AG10803 (cell line): ENCODE measurements around the gene SPOCK2.

Experiments
- DNase-seq: peaks from one replicate; pipeline ENCODE4 v3.0.0; 2010; ENCODE audit warnings: low read depth
- H3K4me3 ChIP-seq: 2 replicates; pipeline ENCODE4 v1.5.1; 2011; ENCODE audit warnings: mild to moderate bottlenecking, low read length, control low read depth
- TF ChIP-seq, protein P1 (sequence below): conservative IDR thresholded peaks from 2 replicates; pipeline ENCODE4 v1.5.1; 2011; ENCODE audit warnings: mild to moderate bottlenecking, low read length, control low read depth, inconsistent platforms

Gene SPOCK2

DNA sequence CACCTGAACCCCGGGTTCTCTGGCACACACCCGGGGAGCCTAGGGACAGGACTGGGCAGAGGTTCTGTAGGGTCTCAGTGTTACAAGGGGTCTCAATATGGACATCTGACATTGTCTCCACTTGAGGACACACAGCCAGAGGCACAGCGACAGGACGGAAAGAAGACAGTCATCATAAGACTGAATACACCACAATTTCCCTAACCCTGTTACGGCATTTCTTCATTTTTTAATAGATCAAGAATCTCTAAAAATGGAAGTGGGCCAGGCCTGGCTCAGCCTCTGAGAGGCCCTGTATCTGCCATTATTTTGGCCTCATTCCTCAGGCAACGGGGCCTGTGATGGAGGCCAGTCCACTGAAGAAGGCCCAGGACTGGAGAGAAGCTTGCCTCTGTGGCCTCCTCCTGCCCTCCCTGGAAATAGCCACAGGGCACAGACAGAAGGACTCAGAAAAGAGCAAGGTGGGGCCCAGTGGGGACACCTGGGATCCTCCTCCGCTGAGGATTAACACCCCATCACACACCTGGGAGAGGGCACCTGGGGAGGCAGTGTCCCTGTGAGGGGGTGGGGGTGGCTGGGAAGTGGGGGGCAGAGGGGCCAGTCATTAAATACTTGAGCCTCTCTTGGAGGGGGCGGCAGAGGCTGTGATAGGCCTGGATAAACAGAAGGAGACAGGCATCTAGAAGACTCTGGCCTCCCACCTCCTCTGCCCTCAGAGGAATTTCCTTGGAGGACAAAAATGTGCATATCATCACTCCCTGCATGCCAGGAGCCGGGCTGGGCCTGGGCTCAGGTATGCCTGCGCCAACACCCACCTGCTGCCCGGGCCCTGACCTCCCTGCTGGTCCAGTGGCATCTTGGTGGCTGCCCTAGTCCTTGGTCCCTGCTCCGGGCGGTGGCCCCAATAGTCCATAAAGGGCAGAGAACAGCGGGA is 8.0 kb downstream of the SPOCK2 start:
- H3K4me3 ChIP-seq = no peak overlapping the region
- no peak for DNase-seq
- TF ChIP-seq, protein P1, sequence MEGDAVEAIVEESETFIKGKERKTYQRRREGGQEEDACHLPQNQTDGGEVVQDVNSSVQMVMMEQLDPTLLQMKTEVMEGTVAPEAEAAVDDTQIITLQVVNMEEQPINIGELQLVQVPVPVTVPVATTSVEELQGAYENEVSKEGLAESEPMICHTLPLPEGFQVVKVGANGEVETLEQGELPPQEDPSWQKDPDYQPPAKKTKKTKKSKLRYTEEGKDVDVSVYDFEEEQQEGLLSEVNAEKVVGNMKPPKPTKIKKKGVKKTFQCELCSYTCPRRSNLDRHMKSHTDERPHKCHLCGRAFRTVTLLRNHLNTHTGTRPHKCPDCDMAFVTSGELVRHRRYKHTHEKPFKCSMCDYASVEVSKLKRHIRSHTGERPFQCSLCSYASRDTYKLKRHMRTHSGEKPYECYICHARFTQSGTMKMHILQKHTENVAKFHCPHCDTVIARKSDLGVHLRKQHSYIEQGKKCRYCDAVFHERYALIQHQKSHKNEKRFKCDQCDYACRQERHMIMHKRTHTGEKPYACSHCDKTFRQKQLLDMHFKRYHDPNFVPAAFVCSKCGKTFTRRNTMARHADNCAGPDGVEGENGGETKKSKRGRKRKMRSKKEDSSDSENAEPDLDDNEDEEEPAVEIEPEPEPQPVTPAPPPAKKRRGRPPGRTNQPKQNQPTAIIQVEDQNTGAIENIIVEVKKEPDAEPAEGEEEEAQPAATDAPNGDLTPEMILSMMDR = no peak

DNA sequence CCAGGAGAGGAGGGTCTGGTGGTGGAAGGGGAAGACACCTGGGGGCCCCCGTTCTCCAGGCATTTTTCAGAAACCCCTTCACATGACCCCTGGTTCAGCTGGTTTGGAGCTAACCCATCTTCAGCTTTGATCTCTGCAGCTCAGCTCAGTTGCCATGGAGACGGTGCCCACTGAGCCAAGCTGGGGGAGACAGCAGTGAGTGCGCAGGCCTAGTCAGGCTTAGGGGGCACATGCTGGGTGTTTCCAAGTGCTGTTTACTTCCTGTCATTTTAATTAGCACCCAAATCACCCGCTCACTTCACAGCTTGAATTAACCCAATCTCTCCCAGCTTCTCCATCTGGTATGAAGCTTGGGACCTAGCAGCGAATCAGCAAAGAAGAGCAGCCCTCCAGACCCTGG is 9.0 kb downstream of the SPOCK2 start:
- TF ChIP-seq, protein P1 = no peak
- no peak overlapping the region for H3K4me3 ChIP-seq
- no peak for DNase-seq

DNA sequence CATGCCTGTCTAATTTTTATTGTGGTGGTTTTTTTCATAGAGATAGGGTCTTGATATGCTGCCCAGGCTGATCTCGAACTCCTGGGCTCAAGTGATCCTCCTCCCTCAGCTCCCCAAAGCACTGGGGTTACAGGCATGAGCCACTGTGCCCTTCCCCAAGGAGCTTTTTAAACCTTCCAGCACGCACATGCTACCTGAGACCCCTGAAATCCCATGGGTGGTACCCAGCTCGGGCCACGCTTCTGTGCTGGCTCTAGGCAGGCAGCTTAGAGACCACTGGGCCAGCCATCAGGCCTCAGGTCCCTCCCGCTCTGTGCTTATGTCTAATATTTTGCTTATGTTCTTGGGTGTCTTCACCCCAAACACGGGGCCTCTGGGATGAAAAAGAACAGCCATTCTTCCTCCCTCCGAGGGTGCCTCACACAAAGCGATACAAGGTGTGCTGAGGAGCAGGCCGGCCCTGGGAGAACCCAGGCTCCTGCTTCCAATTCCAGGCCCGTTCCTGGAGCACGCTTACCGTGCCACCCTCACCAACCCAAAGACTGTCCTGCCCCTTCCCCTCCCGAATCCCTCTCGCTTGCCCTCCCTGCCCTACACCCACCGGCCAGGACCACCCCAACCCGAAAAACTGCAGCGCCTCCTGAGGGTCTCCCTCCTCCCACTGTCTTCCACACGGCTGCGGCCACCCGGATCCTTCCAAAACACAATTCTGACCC is 10.9 kb downstream of the SPOCK2 start:
- TF ChIP-seq, protein P1 = no peak
- H3K4me3 ChIP-seq = no peak overlapping the region
- DNase-seq = no peak

DNA sequence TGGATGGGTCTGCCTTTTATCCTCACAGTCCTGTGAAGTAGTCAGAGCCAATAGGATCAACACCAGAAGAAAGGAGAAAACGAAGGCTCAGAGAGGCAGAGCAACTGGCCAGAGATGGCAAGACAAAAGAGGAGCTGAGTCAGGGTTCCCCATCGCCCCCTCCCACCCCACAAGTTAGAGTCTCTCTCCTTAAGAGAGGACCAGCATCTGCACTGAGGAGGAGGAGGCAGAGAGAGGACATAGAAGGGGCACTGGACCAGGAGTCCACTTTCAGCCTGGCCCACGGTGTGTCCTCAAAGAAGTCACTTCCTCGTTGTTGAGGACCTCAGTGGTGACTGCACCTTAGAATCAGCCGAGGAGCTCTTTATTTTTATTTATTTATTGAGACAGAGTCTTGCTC is 11.6 kb downstream of the SPOCK2 start:
- no peak overlapping the region for H3K4me3 ChIP-seq
- TF ChIP-seq, protein P1 = no peak

DNA sequence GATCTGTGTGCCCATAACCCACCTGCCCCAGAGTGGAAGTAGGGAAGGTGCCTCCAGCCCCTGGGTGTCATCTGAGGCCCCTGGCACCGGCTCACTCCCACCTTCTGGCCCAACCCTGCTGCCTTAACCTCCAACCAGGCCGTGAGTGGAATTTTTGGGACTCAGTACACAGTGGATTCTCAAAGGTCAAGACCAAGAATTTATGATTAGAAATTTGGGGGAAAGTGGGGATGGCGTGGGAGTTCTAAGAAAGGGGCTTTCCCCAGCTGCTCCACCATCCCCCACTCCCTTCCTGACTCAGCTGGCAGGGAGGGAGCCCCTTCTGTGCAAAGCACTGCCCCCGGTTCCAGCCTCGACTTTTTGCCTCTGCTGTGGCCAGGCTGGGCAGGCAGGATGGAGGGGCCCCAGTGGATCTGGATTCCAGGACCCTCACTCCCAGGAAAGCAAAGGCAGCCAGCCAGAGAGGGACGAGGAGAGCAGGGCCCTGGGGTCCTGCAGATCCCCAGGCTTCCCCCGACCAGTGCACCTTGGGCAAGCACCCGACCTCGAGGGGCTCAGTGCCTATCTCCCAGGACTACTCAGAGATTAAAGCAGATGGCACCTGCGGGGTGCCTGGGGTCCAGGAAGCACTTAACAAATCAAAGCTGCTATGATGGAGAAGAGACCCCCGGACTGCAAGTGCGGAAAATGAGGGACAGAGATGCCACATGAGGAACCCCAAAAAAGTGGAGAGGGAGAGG is 12.8 kb downstream of the SPOCK2 start:
- TF ChIP-seq, protein P1 = no peak
- no peak for DNase-seq
- no peak overlapping the region for H3K4me3 ChIP-seq

More for the DNA sequence above, 11.6 kb downstream of the SPOCK2 start:
- no peak for DNase-seq

DNA sequence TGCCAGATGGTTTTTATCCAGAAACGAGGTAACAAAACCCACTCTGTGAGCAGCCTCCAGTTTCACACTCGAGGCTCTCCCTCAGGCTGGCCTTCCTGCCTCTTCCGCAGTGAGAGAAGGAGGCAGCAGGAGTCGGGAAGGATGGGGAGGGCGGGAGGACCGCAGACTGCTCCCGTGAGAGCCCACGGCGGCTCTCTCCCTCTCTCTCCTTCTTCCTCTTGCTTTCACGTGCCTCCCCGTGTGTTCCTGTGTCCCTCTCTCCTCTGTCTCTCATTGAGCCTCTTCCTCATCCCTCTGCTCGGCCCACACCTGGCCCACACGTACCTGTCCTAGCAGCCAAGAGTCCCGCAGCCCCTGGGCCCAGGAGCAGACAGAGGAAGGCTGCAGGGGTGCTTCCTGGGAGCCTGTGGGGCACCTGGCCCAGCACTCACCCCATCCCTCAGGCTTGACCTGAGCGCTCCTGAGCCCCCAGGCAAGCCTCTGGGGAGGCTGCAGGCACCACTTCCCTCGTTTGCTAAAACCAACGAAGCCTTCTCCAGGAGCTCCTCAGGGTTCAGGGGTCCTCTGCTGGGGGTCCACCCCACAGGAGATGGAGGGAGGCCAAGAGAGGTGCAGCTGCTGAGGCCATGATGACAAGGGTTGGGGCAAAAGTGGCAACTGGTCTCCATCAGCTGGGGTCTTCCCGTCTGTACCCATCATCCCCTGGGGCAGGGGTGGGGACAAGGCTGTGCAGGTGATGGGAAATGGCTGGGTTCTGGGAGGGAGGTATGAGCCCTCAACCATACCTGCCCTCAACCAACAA is 13.6 kb downstream of the SPOCK2 start:
- no peak overlapping the region for H3K4me3 ChIP-seq
- TF ChIP-seq, protein P1 = no peak
- no peak for DNase-seq
